Duodenal mucosa (tissue), 2 donors: ENCODE data around the gene RGL3.
"Not testable (repeated sequence)": the region's sequence is repeated elsewhere in the genome, so short reads cannot be mapped to it uniquely, and the experiment has no call there.

Source experiments
- H3K27ac ChIP-seq: one replicate; pipeline ENCODE4 v1.7.0; 2013; ENCODE audit warnings: low read depth, low read length
- H3K27me3 ChIP-seq, 2 donors: one replicate each; pipeline ENCODE4 v1.7.0; 2013; ENCODE audit warnings: low read length in 2 of 2, control low read depth in 1 of 2; ENCODE audit not compliant: insufficient read depth in 2 of 2, control insufficient read depth in 1 of 2
- H3K36me3 ChIP-seq, 2 donors: one replicate each; pipeline ENCODE4 v1.7.0; 2013; ENCODE audit warnings: low read length in 2 of 2, control low read depth in 1 of 2; ENCODE audit not compliant: insufficient read depth in 2 of 2, control insufficient read depth in 1 of 2
- H3K4me1 ChIP-seq, 2 donors: one replicate each; pipeline ENCODE4 v1.7.0; 2013; ENCODE audit warnings: low read length in 2 of 2, control low read depth in 1 of 2; ENCODE audit not compliant: insufficient read depth in 2 of 2, control insufficient read depth in 1 of 2
- H3K4me3 ChIP-seq, 2 donors: one replicate each; pipeline ENCODE4 v1.7.0; 2013; ENCODE audit warnings: low read length in 2 of 2, low read depth in 1 of 2
- H3K9ac ChIP-seq, 2 donors: one replicate each; pipeline ENCODE4 v1.7.0; 2013; ENCODE audit warnings: low read length in 2 of 2, low read depth in 1 of 2
- H3K9me3 ChIP-seq, 2 donors: one replicate each; pipeline ENCODE4 v1.7.0; 2013; ENCODE audit warnings: low read length in 2 of 2, control low read depth in 1 of 2; ENCODE audit not compliant: control insufficient read depth in 1 of 2

RGL3 gene

GRCh38 chr19:11421371-11422098 lies 2.4 kb upstream of the RGL3 start:
- Histone ChIP-seq H3K36me3 (no peaks in the 10 kb centered on the region), H3K4me1 (peaks cover 20 to 32% of the 10 kb centered on the region in 2 donors), H3K27me3 (peaks cover 50% of the 10 kb centered on the region in 2 donors), H3K4me3 (peak overlapping the region; percentile 55 to 60), H3K9me3 (no peaks in the 10 kb centered on the region), H3K27ac (no peak overlapping the region), H3K9ac (no peak overlapping the region)

- H3K27me3 ChIP-seq = peaks cover 50 to 52% of the 10 kb centered on the region in 2 donors
- no peaks in the 10 kb centered on the region for H3K36me3 ChIP-seq
- H3K4me1 ChIP-seq = peaks cover 20 to 32% of the 10 kb centered on the region in 2 donors
- no peaks in the 10 kb centered on the region for H3K9me3 ChIP-seq
- H3K27ac ChIP-seq = no peak overlapping the region
- H3K4me3 ChIP-seq = peak overlapping the region; percentile 32 to 53
- no peak overlapping the region for H3K9ac ChIP-seq
These were observed 1.6 kb upstream of the RGL3 start for GRCh38 chr19:11420429-11421370.

GRCh38 chr19:11418094-11418548 lies 993 bp downstream of the RGL3 start:
- H3K36me3 ChIP-seq = no peaks in the 10 kb centered on the region
- peak overlapping the region in 1 of 2 donors; percentile 53 for H3K4me3 ChIP-seq
- peaks cover 20 to 27% of the 10 kb centered on the region in 2 donors for H3K4me1 ChIP-seq
- no peak overlapping the region for H3K27ac ChIP-seq
- H3K9me3 ChIP-seq = no peaks in the 10 kb centered on the region
- no peak overlapping the region for H3K9ac ChIP-seq
- peaks cover 40 to 41% of the 10 kb centered on the region in 2 donors for H3K27me3 ChIP-seq

- Histone ChIP-seq H3K36me3 (no peaks in the 10 kb centered on the region), H3K9ac (no peak overlapping the region), H3K9me3 (no peaks in the 10 kb centered on the region), H3K27me3 (peaks cover 26 to 35% of the 10 kb centered on the region in 2 donors), H3K4me1 (peaks cover 12 to 13% of the 10 kb centered on the region in 2 donors), H3K4me3 (no peak overlapping the region), H3K27ac (no peak overlapping the region)
These were observed 2.6 kb downstream of the RGL3 start for GRCh38 chr19:11416346-11417052.

- Histone ChIP-seq H3K4me3 (no peak overlapping the region), H3K9me3 (no peaks in the 10 kb centered on the region), H3K9ac (no peak overlapping the region), H3K4me1 (no peaks in the 10 kb centered on the region), H3K27ac (no peak overlapping the region), H3K36me3 (no peaks in the 10 kb centered on the region), H3K27me3 (peaks cover 11 to 24% of the 10 kb centered on the region in 2 donors)
These were observed 4.6 kb downstream of the RGL3 start for GRCh38 chr19:11414544-11414943.

GRCh38 chr19:11410682-11411081 lies 8.4 kb downstream of the RGL3 start:
- H3K27me3 ChIP-seq = peaks cover 0 to 3% of the 10 kb centered on the region in 2 donors
- no peak overlapping the region for H3K4me3 ChIP-seq
- no peaks in the 10 kb centered on the region for H3K4me1 ChIP-seq
- H3K36me3 ChIP-seq = no peaks in the 10 kb centered on the region
- no peak overlapping the region for H3K27ac ChIP-seq
- no peaks in the 10 kb centered on the region for H3K9me3 ChIP-seq
- no peak overlapping the region for H3K9ac ChIP-seq

- peaks cover 0 to 3% of the 10 kb centered on the region in 2 donors for H3K27me3 ChIP-seq
These were observed 10.5 kb downstream of the RGL3 start for GRCh38 chr19:11408591-11408990.

GRCh38 chr19:11406703-11407236 lies 12.3 kb downstream of the RGL3 start:
- H3K4me1 ChIP-seq, H3K27me3 ChIP-seq, H3K4me3 ChIP-seq, H3K27ac ChIP-seq, H3K9ac ChIP-seq, H3K9me3 ChIP-seq, H3K36me3 ChIP-seq: not testable (repeated sequence)

More at GRCh38 chr19:11408591-11408990, 10.5 kb downstream of the RGL3 start:
- H3K4me3 ChIP-seq = no peak overlapping the region
- no peaks in the 10 kb centered on the region for H3K36me3 ChIP-seq
- H3K4me1 ChIP-seq = no peaks in the 10 kb centered on the region
- H3K9ac ChIP-seq = no peak overlapping the region
- H3K9me3 ChIP-seq = no peaks in the 10 kb centered on the region
- H3K27ac ChIP-seq = no peak overlapping the region

GRCh38 chr19:11405846-11406643 lies 13.1 kb downstream of the RGL3 start:
- no peaks in the 10 kb centered on the region for H3K9me3 ChIP-seq

More at GRCh38 chr19:11405846-11406643, 13.1 kb downstream of the RGL3 start:
- Histone ChIP-seq H3K4me1 (no peaks in the 10 kb centered on the region), H3K4me3 (no peak overlapping the region), H3K27me3 (no peaks in the 10 kb centered on the region), H3K36me3 (no peaks in the 10 kb centered on the region), H3K9ac (no peak overlapping the region), H3K27ac (no peak overlapping the region)
